Thyroid gland (tissue), 4 donors: Measurements from ENCODE around the gene ACSM3. TPM values are rescaled to one million over a fixed set of nuclear protein-coding genes. Genes with fewer than 3 reads are reported as not detected.

Experiments used
- DNase-seq, 2 donors: peaks; one replicate each; pipeline ENCODE4 v3.0.0-alpha.2; 2019
- H3K27ac ChIP-seq, 3 donors: fragments of 200-600 bp; sonication (generic); 1 replicate in 2 of 3; 2 replicates in 1 of 3; pipeline ENCODE4 v1.5.1; 2016 to 2019; ENCODE audit warnings: mild to moderate bottlenecking in 1 of 3, moderate library complexity in 1 of 3
- H3K27me3 ChIP-seq: fragments of 200-600 bp; sonication (generic); one replicate; pipeline ENCODE4 v1.5.1; 2019
- H3K36me3 ChIP-seq, 2 donors: fragments of 200-600 bp; sonication (generic); one replicate each; pipeline ENCODE4 v1.5.1; 2016 to 2019
- H3K4me1 ChIP-seq, 2 donors: fragments of 200-600 bp; sonication (generic); one replicate each; pipeline ENCODE4 v1.5.1; 2017 to 2019
- H3K4me3 ChIP-seq, 3 donors: fragments of 200-600 bp; sonication (generic); replicated peaks in 1 of 3; 1 replicate in 2 of 3; 2 replicates in 1 of 3; pipeline ENCODE4 v1.5.1; 2016; ENCODE audit warnings: mild to moderate bottlenecking in 1 of 3
- H3K9me3 ChIP-seq: fragments of 200-600 bp; sonication (generic); one replicate; pipeline ENCODE4 v1.5.1; 2017
- POLR2A ChIP-seq, 2 donors: fragments of 450-650 bp; IDR thresholded peaks; one replicate each; pipeline ENCODE4 v1.6.1; 2017; ENCODE audit warnings: antibody characterized with exemption in 2 of 2, mild to moderate bottlenecking in 2 of 2, moderate library complexity in 1 of 2
- WGBS, 2 donors: methylation state at CpG; one replicate each; pipeline ENCODE4 v1.1.5; 2017; 5-methylcytosine and 5-hydroxymethylcytosine counted together
- intact Hi-C: fragments of 100-400 bp; cut with DNase I; formaldehyde crosslinking; loops from one replicate; pipeline ENCODE4 v1.15.1; 2023
- total RNA-seq, 4 donors: library from RNA; depleted of rRNA; stranded (reverse); fragments of >200 nt; gene quantifications; one replicate each; pipeline ENCODE4 v1.2.3, GENCODE V29; 2016
- TF ChIP-seq, protein P1 (sequence below), 6 experiments: fragments of 200-600 bp in 3 of 6; fragments of 450-650 bp in 3 of 6; sonication (generic) in 3 of 6; IDR thresholded peaks; one replicate each; pipeline ENCODE4 v1.5.1; 2016 to 2019; ENCODE audit warnings: antibody characterized with exemption in 6 of 6, mild to moderate bottlenecking in 2 of 6, inconsistent platforms in 1 of 6, moderate library complexity in 1 of 6

Gene ACSM3
- total RNA-seq, 4 donors from 2014 or later: 1.2 to 1.7 (median 1.6) TPM; not detected in 1

DNA sequence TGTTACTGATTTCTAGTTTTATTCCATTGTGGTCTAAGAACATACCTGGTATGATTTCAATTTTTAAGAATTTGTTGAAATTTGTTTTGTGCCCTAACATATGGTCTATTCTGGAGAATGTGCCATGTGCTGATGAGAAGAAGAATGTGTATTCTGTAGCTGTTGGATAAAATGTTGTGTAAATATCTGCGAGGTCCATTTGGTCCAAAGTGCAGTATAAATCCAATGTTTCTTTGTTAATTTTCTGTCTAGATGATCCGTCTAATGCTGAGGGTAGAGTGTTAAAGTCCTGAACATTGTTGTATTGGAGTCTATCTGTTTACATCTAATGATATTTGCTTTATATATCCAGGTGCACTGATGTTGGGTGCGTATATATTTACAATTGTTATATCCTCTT is 9.9 kb downstream of the ACSM3 start:
- Histone ChIP-seq H3K9me3 (no peaks in the 10 kb centered on the region), H3K36me3 (no peaks in the 10 kb centered on the region), H3K27ac (no peak overlapping the region), H3K4me1 (no peaks in the 10 kb centered on the region), H3K27me3 (no peaks in the 10 kb centered on the region), H3K4me3 (no peak overlapping the region)
- DNase-seq: no peak
- intact Hi-C loops: no loop called here
- 95 to 96% methylated on average over 3 of the region's 3 CpGs for WGBS, 2 donors
- no peak for TF ChIP-seq POLR2A (IDR thresholded peaks at IDR 0.05)
- TF ChIP-seq, protein P1, sequence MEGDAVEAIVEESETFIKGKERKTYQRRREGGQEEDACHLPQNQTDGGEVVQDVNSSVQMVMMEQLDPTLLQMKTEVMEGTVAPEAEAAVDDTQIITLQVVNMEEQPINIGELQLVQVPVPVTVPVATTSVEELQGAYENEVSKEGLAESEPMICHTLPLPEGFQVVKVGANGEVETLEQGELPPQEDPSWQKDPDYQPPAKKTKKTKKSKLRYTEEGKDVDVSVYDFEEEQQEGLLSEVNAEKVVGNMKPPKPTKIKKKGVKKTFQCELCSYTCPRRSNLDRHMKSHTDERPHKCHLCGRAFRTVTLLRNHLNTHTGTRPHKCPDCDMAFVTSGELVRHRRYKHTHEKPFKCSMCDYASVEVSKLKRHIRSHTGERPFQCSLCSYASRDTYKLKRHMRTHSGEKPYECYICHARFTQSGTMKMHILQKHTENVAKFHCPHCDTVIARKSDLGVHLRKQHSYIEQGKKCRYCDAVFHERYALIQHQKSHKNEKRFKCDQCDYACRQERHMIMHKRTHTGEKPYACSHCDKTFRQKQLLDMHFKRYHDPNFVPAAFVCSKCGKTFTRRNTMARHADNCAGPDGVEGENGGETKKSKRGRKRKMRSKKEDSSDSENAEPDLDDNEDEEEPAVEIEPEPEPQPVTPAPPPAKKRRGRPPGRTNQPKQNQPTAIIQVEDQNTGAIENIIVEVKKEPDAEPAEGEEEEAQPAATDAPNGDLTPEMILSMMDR (IDR thresholded peaks at IDR 0.05): no peak

DNA sequence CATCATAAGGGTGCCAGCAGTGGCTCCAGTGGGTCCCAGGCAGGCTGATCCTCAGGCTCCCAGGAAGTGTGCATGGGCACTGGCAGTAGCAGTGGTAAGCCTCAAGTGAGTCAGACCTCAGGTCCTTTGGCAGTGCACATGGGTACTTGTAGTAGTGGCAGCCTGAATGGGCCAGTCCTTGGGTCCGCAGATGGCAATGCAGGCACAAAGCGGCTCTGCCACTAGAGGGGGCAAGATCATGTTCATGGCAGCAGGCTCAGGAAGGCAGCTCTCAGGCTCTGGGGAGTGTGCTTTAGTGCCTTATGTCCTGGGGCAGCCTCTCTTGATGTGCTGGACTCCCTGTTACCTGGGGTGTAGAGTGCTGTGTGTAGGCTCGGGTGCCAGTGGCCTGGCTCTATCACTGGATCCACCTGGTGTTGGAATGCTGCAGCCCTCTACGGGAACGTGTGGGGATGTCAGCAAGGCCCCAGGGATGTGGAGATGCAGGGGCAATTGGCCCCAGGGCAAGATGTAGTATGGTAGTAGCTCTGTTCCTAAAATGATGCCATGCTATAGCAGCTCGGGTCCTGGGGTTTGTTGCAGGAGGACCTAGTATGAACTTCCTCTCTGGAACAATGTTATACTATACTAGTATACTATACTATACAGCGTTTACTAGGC is 11.0 kb downstream of the ACSM3 start:
- H3K9me3 ChIP-seq: no peaks in the 10 kb centered on the region
- no peak overlapping the region for H3K4me3 ChIP-seq
- H3K27ac ChIP-seq: no peak overlapping the region
- peak; percentile 56 to 63 for DNase-seq
- WGBS, 2 donors: 65 to 88% methylated on average over 3 to 5 of the region's 7 CpGs
- H3K4me1 ChIP-seq: no peaks in the 10 kb centered on the region
- intact Hi-C loops: no loop called here
- no peaks in the 10 kb centered on the region for H3K27me3 ChIP-seq
- TF ChIP-seq, protein P1 (IDR thresholded peaks at IDR 0.05): peak in 4 of 6 experiments; percentile 15 to 49 (median 33)
- TF ChIP-seq POLR2A (IDR thresholded peaks at IDR 0.05): no peak
- H3K36me3 ChIP-seq: no peaks in the 10 kb centered on the region

DNA sequence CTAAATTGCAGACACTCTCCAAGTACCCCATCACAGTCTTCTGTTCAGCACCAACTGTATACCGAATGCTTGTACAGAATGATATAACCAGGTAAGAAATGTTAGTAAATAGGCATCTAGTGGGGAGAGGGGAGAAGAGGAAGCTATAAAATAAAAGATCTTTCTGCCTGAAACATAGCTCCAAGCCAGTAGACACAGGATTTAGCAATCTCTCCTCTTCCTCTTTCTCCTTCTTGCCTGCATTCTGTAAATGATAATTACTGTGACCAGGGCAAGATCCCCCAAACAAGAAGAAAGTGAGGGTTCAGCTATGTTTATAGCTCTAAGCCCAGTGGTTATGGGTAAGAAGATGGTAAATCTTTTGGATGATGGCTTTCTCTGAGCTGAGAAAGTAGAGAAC is 17.9 kb downstream of the ACSM3 start:
- DNase-seq: no peak
- TF ChIP-seq, protein P1 (IDR thresholded peaks at IDR 0.05): no peak
- TF ChIP-seq POLR2A (IDR thresholded peaks at IDR 0.05): no peak
- intact Hi-C loops: no loop called here
- Histone ChIP-seq H3K27ac (no peak overlapping the region), H3K4me3 (no peak overlapping the region), H3K4me1 (no peaks in the 10 kb centered on the region), H3K9me3 (no peaks in the 10 kb centered on the region), H3K27me3 (no peaks in the 10 kb centered on the region), H3K36me3 (no peaks in the 10 kb centered on the region)
- 88 to 97% methylated on average over 1 of the region's 1 CpG for WGBS, 2 donors

DNA sequence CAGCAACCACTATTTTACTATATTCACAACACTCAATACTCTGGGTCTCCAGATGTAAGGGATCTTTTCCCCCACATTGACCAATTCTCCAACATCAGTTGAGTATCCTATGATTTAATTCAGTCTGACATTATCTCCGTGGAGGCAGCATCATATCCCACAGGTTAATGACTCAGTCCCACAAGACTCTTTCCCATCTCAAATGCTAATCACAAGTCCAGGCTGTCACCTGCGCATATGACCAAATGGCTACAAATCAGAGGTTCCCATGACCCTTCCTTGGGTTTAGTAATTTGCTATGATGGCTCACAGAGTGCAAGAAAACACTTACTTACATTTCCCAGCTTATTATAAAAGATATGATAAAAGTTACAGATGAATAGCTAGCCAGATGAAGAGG is 18.7 kb downstream of the ACSM3 start:
- Histone ChIP-seq H3K9me3 (no peaks in the 10 kb centered on the region), H3K27ac (no peak overlapping the region), H3K27me3 (no peaks in the 10 kb centered on the region), H3K4me1 (no peaks in the 10 kb centered on the region), H3K36me3 (no peaks in the 10 kb centered on the region), H3K4me3 (no peak overlapping the region)
- intact Hi-C loops: no loop called here
- no peak for DNase-seq
- WGBS, 2 donors: 92 to 93% methylated on average over 2 of the region's 2 CpGs
- TF ChIP-seq POLR2A (IDR thresholded peaks at IDR 0.05): no peak
- TF ChIP-seq, protein P1 (IDR thresholded peaks at IDR 0.05): no peak

DNA sequence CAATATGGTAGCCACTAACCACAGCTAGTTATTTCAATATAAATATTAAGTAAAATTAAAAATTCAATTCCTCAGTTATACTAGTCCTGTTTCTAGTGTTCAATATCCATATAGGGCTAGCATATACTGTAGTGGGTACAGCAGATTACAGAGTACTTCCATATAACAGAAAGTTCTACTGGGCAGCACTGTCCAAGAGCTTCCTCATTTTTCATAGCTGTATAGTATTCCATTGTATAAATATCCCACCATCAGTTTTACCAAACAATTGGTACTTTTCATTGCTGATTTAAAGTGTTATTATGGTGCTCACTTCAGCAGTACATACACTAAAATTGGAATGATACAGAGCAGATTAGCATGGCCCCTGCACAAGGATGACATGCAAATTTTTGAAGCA is 20.4 kb downstream of the ACSM3 start:
- TF ChIP-seq, protein P1 (IDR thresholded peaks at IDR 0.05): no peak
- TF ChIP-seq POLR2A (IDR thresholded peaks at IDR 0.05): no peak
- no peaks in the 10 kb centered on the region for H3K36me3 ChIP-seq
- no peaks in the 10 kb centered on the region for H3K27me3 ChIP-seq
- no peak overlapping the region for H3K4me3 ChIP-seq
- no peak overlapping the region for H3K27ac ChIP-seq
- H3K9me3 ChIP-seq: no peaks in the 10 kb centered on the region
- H3K4me1 ChIP-seq: no peaks in the 10 kb centered on the region
- no peak for DNase-seq
- intact Hi-C loops: no loop called here
